Loucy (cell line): ENCODE results near the gene RAPGEF5.

ENCODE experiments used
- EZH2phosphoT487 ChIP-seq: fragments of 200-600 bp; IDR thresholded peaks from 2 replicates; pipeline ENCODE4 v1.6.1; 2018; ENCODE audit warnings: antibody characterized with exemption, mild to moderate bottlenecking, moderate library complexity, borderline replicate concordance
- TF ChIP-seq, protein P1 (sequence below): fragments of 200-600 bp; sonication (generic); conservative IDR thresholded peaks from 2 replicates; pipeline ENCODE4 v1.5.1; 2014; ENCODE audit warnings: mild to moderate bottlenecking, antibody characterized with exemption, low read length

DNA sequence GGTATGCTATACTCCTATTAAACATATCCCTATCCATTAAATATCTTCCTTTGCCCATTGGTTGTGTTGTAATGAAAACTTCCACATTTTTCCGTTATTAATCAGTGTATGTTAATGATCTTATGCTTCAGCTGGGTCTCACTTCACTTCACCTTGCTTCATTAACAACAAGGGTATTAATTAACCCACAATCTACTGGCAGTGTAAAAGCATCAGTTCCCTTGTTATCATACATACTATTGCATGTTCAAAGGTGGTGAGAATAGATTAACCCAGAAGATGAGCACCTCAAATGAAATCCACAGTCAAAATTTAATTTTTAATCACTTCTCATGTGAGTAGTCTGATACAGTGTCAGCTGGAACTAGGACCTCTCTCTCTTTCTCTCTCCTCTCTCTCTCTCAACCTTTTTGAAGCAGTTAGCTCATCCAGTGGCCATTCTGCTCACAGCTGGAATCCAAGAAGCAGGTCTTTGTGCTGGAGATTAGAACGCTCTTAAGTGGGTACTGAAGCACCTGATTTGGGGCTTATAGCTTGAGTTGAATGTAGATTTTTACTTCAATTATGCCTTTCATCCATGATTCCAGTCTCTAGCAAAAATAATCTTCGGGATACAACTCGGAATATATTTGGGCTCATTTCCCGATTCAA, 172.3 kb downstream of the RAPGEF5 start:
- TF ChIP-seq, protein P1, sequence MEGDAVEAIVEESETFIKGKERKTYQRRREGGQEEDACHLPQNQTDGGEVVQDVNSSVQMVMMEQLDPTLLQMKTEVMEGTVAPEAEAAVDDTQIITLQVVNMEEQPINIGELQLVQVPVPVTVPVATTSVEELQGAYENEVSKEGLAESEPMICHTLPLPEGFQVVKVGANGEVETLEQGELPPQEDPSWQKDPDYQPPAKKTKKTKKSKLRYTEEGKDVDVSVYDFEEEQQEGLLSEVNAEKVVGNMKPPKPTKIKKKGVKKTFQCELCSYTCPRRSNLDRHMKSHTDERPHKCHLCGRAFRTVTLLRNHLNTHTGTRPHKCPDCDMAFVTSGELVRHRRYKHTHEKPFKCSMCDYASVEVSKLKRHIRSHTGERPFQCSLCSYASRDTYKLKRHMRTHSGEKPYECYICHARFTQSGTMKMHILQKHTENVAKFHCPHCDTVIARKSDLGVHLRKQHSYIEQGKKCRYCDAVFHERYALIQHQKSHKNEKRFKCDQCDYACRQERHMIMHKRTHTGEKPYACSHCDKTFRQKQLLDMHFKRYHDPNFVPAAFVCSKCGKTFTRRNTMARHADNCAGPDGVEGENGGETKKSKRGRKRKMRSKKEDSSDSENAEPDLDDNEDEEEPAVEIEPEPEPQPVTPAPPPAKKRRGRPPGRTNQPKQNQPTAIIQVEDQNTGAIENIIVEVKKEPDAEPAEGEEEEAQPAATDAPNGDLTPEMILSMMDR: no peak
- no peak for TF ChIP-seq EZH2phosphoT487
